HL-60/S4 treated with phorbol 12-myristate 13-acetate at 8.2 ng/mL for 4 days and 3 days (cell line): ENCODE results near the gene DOCK8.

ENCODE experiments used
- in situ Hi-C: fragments of 300-500 bp; cut with MboI; formaldehyde crosslinking; loops from 2 replicates; pipeline ENCODE4 v1.15.0; 2022; ENCODE audit warnings: low sequenced_read_pairs

The DOCK8 gene

GRCh38 chr9:304106-304505 is 89.4 kb downstream of the DOCK8 start:
- in situ Hi-C loops, result no loop called here

GRCh38 chr9:304519-305185 is 90.0 kb downstream of the DOCK8 start:
- in situ Hi-C loops, result no loop called here

- in situ Hi-C loops, result no loop called here
Observed at GRCh38 chr9:306907-307306, 92.2 kb downstream of the DOCK8 start.

DNA sequence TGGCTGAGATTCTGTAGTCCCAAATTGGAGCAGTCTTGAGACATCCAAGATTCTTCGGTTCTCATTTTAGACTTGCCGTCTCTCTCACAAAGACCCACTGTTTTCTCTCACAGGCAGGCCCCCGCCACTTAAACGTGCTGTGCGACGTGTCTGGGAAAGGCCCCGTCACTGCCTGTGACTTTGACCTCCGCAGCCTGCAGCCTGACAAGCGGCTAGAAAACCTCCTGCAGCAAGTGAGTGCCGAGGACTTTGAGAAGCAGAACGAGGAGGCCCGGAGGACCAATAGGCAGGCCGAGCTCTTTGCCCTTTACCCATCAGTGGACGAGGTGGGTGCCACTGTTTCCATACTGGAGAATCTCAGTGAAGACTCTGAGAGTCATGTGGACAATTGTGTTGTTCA is 97.2 kb downstream of the DOCK8 start:
- in situ Hi-C loops, result no loop called here

DNA sequence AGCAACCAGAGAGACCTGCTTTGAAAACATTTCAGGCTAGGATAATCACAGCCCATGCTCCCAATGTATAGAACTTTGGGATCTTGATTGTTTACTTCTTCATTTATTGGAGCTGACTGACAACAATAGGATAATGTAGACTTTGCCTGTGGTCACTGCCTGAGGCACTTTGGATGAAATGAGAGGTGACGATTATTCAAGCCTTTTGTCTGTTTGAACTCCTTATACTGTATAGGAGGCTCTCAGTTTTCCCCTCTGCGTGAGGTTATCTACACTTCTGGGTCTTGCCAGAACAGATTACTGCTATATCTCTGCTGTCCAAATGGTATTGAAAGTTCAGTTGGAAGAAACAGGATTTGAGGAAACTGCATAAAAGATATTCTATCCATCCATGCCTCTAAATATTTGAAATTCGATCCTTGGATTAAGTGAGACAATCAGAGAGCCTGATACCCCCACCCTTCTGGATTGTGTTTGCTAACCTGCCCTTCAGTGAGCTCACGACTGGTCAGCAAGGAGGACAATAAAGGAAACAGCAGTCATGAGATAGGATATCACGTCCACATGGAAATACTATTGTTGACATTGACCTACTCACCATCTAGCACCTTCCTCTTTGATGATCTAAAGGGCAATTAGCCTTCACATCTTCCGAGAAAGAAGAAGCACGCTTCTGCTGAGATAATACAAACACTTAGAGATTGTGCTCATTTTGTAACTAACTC is 98.1 kb downstream of the DOCK8 start:
- in situ Hi-C loops, result no loop called here

GRCh38 chr9:316382-316965 is 101.8 kb downstream of the DOCK8 start:
- in situ Hi-C loops, result no loop called here

- in situ Hi-C loops, result no loop called here
Observed at GRCh38 chr9:318646-319045, 104.0 kb downstream of the DOCK8 start.

DNA sequence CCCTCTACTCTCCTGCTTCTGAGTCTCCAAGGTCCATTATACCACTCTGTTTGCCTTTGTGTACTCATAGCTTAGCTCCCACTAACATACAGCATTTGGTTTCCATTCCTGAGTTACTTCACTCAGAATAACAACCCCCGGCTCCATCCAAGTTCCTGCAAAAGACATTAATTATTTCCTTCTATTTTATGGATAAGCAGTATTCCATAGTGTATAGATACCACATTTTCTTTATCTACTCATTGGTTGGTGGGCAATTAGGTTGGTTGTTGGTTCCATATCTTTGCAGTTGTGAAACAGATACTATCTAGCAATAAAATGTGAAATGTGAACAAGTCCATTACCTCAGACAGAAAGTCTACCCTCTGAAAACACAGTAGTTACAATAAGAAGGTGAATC is 110.3 kb downstream of the DOCK8 start:
- in situ Hi-C loops, result no loop called here

- in situ Hi-C loops, result no loop called here
Observed at GRCh38 chr9:326667-327066, 112.0 kb downstream of the DOCK8 start.

DNA sequence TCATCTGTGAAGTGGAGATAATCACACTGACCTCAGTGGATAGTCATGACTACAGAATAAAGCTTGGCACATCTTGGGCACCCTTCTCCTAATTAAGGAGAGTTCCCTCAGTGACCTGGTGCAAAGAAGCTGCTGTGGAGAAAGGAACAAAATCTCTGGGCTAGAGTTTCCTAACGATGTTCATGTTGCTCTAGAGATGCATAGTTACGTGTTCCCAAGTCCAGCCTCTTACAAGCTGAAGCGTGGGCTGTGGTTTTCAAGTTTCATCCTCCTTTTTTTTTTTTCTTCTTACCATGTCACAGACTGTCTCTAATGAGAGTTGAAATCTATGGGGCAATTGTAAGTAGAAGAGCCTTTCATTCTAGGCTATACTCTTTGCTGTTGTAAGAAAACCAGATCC is 113.8 kb downstream of the DOCK8 start:
- in situ Hi-C loops, result no loop called here

- in situ Hi-C loops, result loop anchor here (10.0 kb wide), 1 partner anchor 94 kb away; no protein-coding TSS in a partner anchor
Observed at GRCh38 chr9:331197-331596, 116.5 kb downstream of the DOCK8 start.

- in situ Hi-C loops, result loop anchor here (10.0 kb wide), 1 partner anchor 89 kb away; no protein-coding TSS in a partner anchor
Observed at GRCh38 chr9:335373-335772, 120.7 kb downstream of the DOCK8 start.

DNA sequence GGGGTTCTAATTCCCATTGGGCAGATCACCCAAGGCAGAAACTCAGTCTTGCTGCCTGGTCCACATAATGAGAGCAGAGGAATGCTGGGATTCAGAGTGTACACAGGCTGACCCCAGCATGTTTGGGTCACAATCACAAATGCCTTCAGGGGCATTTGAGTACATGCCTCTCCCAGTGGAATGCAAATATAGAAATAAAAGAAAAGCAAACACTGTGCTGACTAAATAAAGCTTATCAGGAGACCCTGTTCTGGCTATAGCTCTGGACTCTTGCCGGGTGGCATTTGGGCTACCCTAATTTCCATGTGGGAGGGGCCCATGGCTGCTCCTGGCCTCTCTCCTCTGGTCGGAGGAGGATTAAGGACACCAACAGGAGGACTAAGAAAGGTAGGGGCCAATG is 121.4 kb downstream of the DOCK8 start:
- in situ Hi-C loops, result loop anchor here (10.0 kb wide), 1 partner anchor 89 kb away; no protein-coding TSS in a partner anchor

DNA sequence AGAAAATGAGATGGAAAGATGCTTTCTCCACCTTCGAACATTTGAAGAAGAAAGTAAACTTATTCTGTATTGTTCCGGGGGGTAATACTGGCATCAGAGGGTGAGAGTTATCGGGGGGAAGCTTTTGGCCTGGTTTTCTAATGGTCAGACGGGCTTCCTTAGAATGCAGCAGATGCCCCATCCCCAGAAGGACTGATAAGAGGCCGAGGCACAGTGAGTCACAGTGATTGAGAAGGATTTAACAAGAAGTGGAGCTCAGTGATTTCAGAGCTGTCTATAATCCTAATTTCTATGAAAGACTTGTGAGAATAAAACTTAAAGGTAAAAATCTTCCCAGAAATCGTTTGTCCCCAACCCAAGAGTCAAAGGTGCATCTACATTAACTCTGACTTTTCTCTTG is 123.9 kb downstream of the DOCK8 start:
- in situ Hi-C loops, result loop anchor here (10.0 kb wide), 1 partner anchor 86 kb away; no protein-coding TSS in a partner anchor

DNA sequence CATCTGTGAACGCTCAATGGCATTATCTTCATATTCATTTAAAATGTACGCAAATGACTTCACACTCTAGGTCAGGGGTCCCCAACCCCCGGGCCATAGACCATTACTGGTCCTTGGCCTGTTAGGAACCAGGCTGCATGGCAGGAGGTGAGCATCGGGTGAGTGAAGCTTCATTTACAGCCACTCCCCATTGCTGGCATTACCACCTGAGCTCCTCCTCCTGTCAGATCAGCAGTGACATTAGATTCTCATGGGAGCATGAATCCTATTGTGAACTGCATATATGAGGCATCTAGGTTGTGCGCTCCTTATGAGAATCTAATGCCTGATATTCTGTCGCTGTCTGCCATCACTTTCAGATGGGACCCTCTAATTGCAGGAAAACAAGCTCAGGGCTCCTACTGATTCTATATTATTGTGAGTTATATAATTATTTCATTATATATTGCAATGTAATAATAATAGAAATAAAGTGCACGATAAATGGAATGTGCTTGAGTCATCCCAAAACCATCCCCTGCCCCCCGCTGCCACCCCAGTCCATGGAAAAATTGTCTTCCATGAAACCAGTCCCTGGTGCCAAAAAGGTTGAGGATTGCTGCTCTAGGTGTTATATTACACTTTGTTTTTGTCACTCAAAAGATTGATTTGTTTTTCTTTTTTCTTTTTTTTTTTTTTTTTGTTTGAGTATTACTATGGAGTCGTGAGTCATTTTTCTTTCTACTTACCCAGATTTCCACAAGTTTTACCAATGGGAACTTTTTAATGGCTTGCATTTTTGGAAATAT is 127.2 kb downstream of the DOCK8 start:
- in situ Hi-C loops, result no loop called here

- in situ Hi-C loops, result no loop called here
Observed at GRCh38 chr9:343773-344172, 129.1 kb downstream of the DOCK8 start.

- in situ Hi-C loops, result no loop called here
Observed at GRCh38 chr9:346111-346571, 131.5 kb downstream of the DOCK8 start.

DNA sequence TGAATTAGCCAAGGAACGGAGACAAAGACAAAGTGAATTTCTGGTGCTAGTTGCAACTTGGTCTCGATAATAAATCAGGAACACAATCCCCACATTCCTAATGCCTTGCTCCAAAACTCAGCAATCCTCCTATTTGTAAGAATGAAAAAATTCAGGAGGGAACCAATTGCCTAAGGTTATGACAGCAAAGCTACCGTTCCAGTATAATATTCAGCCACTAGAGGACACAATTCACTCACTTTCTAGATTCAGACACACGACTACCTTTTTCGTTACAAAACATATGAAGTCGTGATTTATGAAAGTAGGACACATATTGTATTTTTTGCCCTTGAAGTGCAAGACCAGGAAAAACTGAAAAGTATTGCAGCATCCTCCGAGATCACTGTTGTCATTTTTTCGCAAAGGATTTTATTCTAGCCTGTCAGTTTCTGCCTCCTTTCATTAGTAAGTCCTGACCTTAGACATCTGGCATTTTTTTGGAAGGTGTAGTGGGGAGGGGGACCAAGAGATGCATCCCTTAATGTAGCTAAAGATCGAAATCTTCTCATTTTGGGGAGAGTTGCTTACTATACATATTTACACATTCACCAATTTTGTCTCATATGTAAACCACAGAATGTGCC is 133.1 kb downstream of the DOCK8 start:
- in situ Hi-C loops, result no loop called here

DNA sequence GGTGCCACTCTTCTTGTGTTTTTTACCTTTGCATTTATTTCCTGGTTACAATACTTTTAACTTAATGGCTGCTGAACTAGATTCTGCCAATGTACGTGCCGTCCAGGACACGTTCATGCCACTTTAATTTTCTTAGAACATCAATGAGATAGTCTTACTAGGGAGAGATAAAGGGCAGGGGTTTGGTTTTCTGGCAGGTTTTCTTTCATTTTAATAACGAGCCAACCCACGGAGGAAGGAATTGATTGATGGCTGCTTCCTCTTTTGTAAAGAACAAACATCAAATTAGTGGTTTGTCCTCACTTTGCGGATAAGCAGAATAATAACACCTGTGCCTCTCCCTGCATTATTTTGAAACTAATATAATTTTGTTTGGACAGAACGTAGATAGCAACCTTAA is 135.7 kb downstream of the DOCK8 start:
- in situ Hi-C loops, result no loop called here

DNA sequence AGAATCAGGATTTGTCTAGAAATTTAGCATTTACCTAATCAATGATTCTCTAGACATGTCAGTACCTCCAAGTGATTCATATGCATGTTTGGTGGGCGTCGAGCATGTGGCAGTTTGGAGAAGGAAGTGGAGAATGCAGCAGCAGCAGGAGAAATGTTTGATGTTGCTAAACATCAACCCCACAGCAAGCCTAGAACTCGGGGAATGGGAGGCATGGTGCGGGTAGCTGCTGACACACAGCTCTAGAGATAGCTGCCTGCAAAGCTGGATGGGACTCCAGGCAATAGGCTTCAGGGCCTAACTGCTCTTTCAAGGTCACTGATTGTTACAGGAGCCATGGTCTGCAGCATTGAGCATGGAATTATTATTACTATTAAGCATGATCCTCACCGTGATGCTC is 137.3 kb downstream of the DOCK8 start:
- in situ Hi-C loops, result no loop called here

DNA sequence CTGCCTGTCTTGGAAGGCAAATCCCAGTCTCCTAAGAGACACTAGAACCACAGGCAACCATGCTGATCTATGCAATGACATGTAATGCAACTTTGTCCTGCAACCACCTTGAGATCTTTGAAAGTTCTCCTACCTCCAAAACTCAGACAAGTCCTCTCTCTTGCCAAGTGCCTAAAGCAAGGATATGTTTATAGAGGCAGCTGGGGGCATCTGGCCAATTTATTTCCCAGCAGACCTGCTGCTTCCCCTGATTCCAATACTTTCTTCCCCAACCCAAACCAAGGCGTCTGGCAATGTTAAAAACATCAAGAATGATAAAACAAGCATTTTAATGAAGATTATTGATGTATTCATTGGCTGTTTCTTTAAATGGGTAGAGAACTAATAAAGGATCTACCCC is 138.4 kb downstream of the DOCK8 start:
- in situ Hi-C loops, result no loop called here
